H1 (cell line): ENCODE results near the gene PDZD2. TPM values are rescaled to one million over a fixed set of nuclear protein-coding genes. Genes with fewer than 3 reads are reported as not detected.

Experiments
- CTCF ChIA-PET: fragments of 300-600 bp; sonication (Branson Sonifier 250); formaldehyde crosslinking; loops from one replicate; lab custom pipeline; 2021; ENCODE audit not compliant: partially characterized antibody; lab: Charles Lee
- POLR2A ChIA-PET: fragments of 300-600 bp; sonication (Branson Sonifier 250); formaldehyde crosslinking; loops from one replicate; lab custom pipeline; 2021; ENCODE audit warnings: inconsistent platforms; ENCODE audit not compliant: partially characterized antibody; lab: Charles Lee
- DNase-seq, 2 experiments: peaks; one replicate each; pipeline versions ENCODE4 v3.0.0 to v3.0.0-alpha.2; 2010 to 2022; ENCODE audit warnings: low spot score in 2 of 2, low read depth in 1 of 2, mixed read lengths in 1 of 2
- FAIRE-seq: peaks from 2 replicates; lab custom pipeline; 2011; peaks lifted over from hg19 to GRCh38; lab: Jason Lieb, UNC
- H2AFZ ChIP-seq: 2 replicates; pipeline ENCODE4 v1.8.1; 2012; ENCODE audit warnings: low read length, inconsistent platforms
- H2AK5ac ChIP-seq: 2 replicates; pipeline ENCODE4 v1.6.1; 2013; ENCODE audit warnings: low read depth, low read length
- H2BK120ac ChIP-seq: replicated peaks from 2 replicates; pipeline ENCODE3; 2013; ENCODE audit warnings: low read depth, low read length, inconsistent platforms
- H2BK12ac ChIP-seq: 2 replicates; pipeline ENCODE4 v1.6.1; 2013; ENCODE audit warnings: low read depth, low read length
- H2BK15ac ChIP-seq: 2 replicates; pipeline ENCODE4 v1.6.1; 2013; ENCODE audit warnings: low read length
- H2BK20ac ChIP-seq: 2 replicates; pipeline ENCODE4 v1.6.1; 2013; ENCODE audit warnings: low read length
- H2BK5ac ChIP-seq: 2 replicates; pipeline ENCODE4 v1.6.1; 2013; ENCODE audit warnings: low read depth, low read length
- H3K14ac ChIP-seq: 2 replicates; pipeline ENCODE4 v1.6.1; 2013; ENCODE audit warnings: inconsistent platforms; ENCODE audit not compliant: insufficient read length
- H3K18ac ChIP-seq: 2 replicates; pipeline ENCODE4 v1.6.1; 2013; ENCODE audit warnings: low read length; ENCODE audit errors: extremely low read depth
- H3K23ac ChIP-seq: 2 replicates; pipeline ENCODE4 v1.6.1; 2013; ENCODE audit warnings: inconsistent platforms; ENCODE audit not compliant: insufficient read length
- H3K23me2 ChIP-seq: 2 replicates; pipeline ENCODE4 v1.6.1; 2013; ENCODE audit warnings: low read depth, low read length
- H3K27ac ChIP-seq: 2 replicates; pipeline ENCODE4 v1.6.1; 2011; ENCODE audit warnings: low read depth, low read length, inconsistent platforms
- H3K27me3 ChIP-seq, 4 experiments: replicated peaks in 1 of 4; 1 replicate in 1 of 4; 2 replicates in 3 of 4; pipeline versions ENCODE4 v1.6.1 to v1.8.1; 2011 to 2013; ENCODE audit warnings: low read length in 3 of 4, mild to moderate bottlenecking in 3 of 4, inconsistent platforms in 2 of 4, mixed read lengths in 2 of 4, moderate library complexity in 1 of 4; ENCODE audit not compliant: control insufficient read depth in 3 of 4, insufficient read depth in 3 of 4; ENCODE audit errors: extremely low read depth in 1 of 4
- H3K36me3 ChIP-seq, 4 experiments: 2 replicates each; pipeline versions ENCODE4 v1.6.1 to v1.8.1; 2011 to 2013; ENCODE audit warnings: mild to moderate bottlenecking in 4 of 4, low read length in 3 of 4, moderate library complexity in 2 of 4, control low read depth in 1 of 4, inconsistent platforms in 1 of 4; ENCODE audit not compliant: insufficient read depth in 4 of 4, control insufficient read depth in 2 of 4
- H3K4ac ChIP-seq: replicated peaks from 2 replicates; pipeline ENCODE3; 2013; ENCODE audit warnings: low read length, low read depth, mixed read lengths, inconsistent platforms; ENCODE audit not compliant: insufficient read length
- H3K4me1 ChIP-seq, 4 experiments: replicated peaks in 1 of 4; 1 replicate in 1 of 4; 2 replicates in 3 of 4; pipeline versions ENCODE4 v1.6.1 to v1.8.1; 2011 to 2013; ENCODE audit warnings: low read length in 3 of 4, inconsistent platforms in 2 of 4, mixed read lengths in 1 of 4; ENCODE audit not compliant: insufficient read depth in 4 of 4, control insufficient read depth in 3 of 4
- H3K4me2 ChIP-seq, 2 experiments: 2 replicates each; pipeline versions ENCODE4 v1.6.1 to v1.8.1; 2011 to 2013; ENCODE audit warnings: low read depth in 2 of 2, low read length in 2 of 2, control low read depth in 1 of 2, inconsistent platforms in 1 of 2, mild to moderate bottlenecking in 1 of 2; ENCODE audit not compliant: insufficient read depth in 1 of 2
- H3K4me3 ChIP-seq, 4 experiments: fragments of 200-600, 300-600 bp in 1 of 4; sonication (generic), shearing (Covaris generic), sonication (Bioruptor Twin) in 1 of 4; 2 replicates each; pipeline versions ENCODE4 v1.5.1 to v1.8.1; 2011 to 2016; ENCODE audit warnings: low read length in 4 of 4, low read depth in 3 of 4, control low read depth in 2 of 4, inconsistent platforms in 2 of 4, mild to moderate bottlenecking in 2 of 4, mixed read lengths in 1 of 4, moderate library complexity in 1 of 4; ENCODE audit not compliant: insufficient read depth in 2 of 4; ENCODE audit errors: extremely low read depth in 1 of 4
- H3K56ac ChIP-seq: replicated peaks from 2 replicates; pipeline ENCODE3; 2013; ENCODE audit warnings: low read depth, mild to moderate bottlenecking, mixed read lengths, low read length, inconsistent platforms; ENCODE audit not compliant: insufficient read length
- H3K79me1 ChIP-seq: 2 replicates; pipeline ENCODE4 v1.6.1; 2013; ENCODE audit warnings: low read depth, low read length, control low read depth
- H3K79me2 ChIP-seq, 2 experiments: 2 replicates each; pipeline versions ENCODE4 v1.6.1 to v1.8.1; 2012 to 2013; ENCODE audit warnings: low read length in 2 of 2, mild to moderate bottlenecking in 2 of 2, inconsistent platforms in 1 of 2; ENCODE audit not compliant: insufficient read depth in 2 of 2, control insufficient read depth in 1 of 2
- H3K9ac ChIP-seq, 4 experiments: replicated peaks in 1 of 4; 1 replicate in 1 of 4; 2 replicates in 3 of 4; pipeline versions ENCODE4 v1.6.1 to v1.8.1; 2011 to 2013; ENCODE audit warnings: low read depth in 3 of 4, low read length in 3 of 4, control low read depth in 2 of 4, mild to moderate bottlenecking in 2 of 4, moderate library complexity in 2 of 4, inconsistent platforms in 1 of 4; ENCODE audit errors: extremely low read depth in 1 of 4
- H3K9me3 ChIP-seq, 2 experiments: 2 replicates each; pipeline versions ENCODE4 v1.6.1 to v1.8.1; 2012 to 2013; ENCODE audit warnings: mild to moderate bottlenecking in 2 of 2, moderate library complexity in 2 of 2, control low read depth in 1 of 2, inconsistent platforms in 1 of 2, low read depth in 1 of 2, low read length in 1 of 2, mixed read lengths in 1 of 2; ENCODE audit not compliant: insufficient read depth in 2 of 2
- H4K20me1 ChIP-seq, 2 experiments: replicated peaks in 1 of 2; 2 replicates each; pipeline versions ENCODE3 to v1.8.1; 2011 to 2013; ENCODE audit warnings: inconsistent platforms in 2 of 2, low read length in 2 of 2, mild to moderate bottlenecking in 1 of 2; ENCODE audit not compliant: insufficient read depth in 2 of 2, control insufficient read depth in 1 of 2
- H4K5ac ChIP-seq: 2 replicates; pipeline ENCODE4 v1.6.1; 2013; ENCODE audit warnings: low read length, low read depth, mixed read lengths, inconsistent platforms; ENCODE audit not compliant: insufficient read length
- H4K8ac ChIP-seq: 2 replicates; pipeline ENCODE4 v1.8.0; 2013; ENCODE audit warnings: mild to moderate bottlenecking, moderate library complexity, low read length, inconsistent platforms; ENCODE audit not compliant: insufficient read depth; ENCODE audit errors: extremely low read depth
- H4K91ac ChIP-seq: replicated peaks from 2 replicates; pipeline ENCODE3; 2013; ENCODE audit warnings: low read length, mixed read lengths, inconsistent platforms; ENCODE audit not compliant: insufficient read length
- ATF3 ChIP-seq: IDR thresholded peaks from 2 replicates; pipeline ENCODE4 v1.6.1; 2011; ENCODE audit warnings: low read depth, mild to moderate bottlenecking, low read length; ENCODE audit not compliant: insufficient read depth
- BRCA1 ChIP-seq: IDR thresholded peaks from 2 replicates; pipeline ENCODE4 v1.6.1; 2012; ENCODE audit warnings: low read depth, low read length, improper control_type of control experiment
- CEBPB ChIP-seq: IDR thresholded peaks from 2 replicates; pipeline ENCODE4 v1.6.1; 2012; ENCODE audit warnings: low read depth, low read length
- KDM4A ChIP-seq: IDR thresholded peaks from one replicate; pipeline ENCODE4 v1.7.1; 2012; ENCODE audit warnings: low read depth, mild to moderate bottlenecking, moderate library complexity, low read length, inconsistent platforms; ENCODE audit not compliant: severe bottlenecking
- KDM5A ChIP-seq: fragments of 200-600 bp; IDR thresholded peaks from 2 replicates; pipeline ENCODE4 v1.7.1; 2012; ENCODE audit warnings: mild to moderate bottlenecking, low read length, inconsistent platforms, mixed read lengths
- MAFK ChIP-seq: IDR thresholded peaks from 2 replicates; pipeline ENCODE4 v1.6.1; 2012; ENCODE audit warnings: low read depth, mild to moderate bottlenecking, improper control_type of control experiment, low read length
- SIN3A ChIP-seq, 2 experiments: IDR thresholded peaks in 1 of 2; conservative IDR thresholded peaks in 1 of 2; 2 replicates each; pipeline ENCODE4 v1.6.1; 2011 to 2012; ENCODE audit warnings: low read length in 2 of 2, improper control_type of control experiment in 1 of 2, low read depth in 1 of 2, mild to moderate bottlenecking in 1 of 2
- TAF1 ChIP-seq: IDR thresholded peaks from 2 replicates; pipeline ENCODE4 v1.6.1; 2011; ENCODE audit warnings: mild to moderate bottlenecking, low read depth, low read length
- WGBS, 2 experiments: shearing (Covaris generic) in 1 of 2; methylation state at CpG; one replicate each; pipeline versions ENCODE4 v1.1.6 to v1.1.7; 2013 to 2015; ENCODE audit warnings: low lambda C conversion rate in 2 of 2, mixed read lengths in 2 of 2, inconsistent platforms in 1 of 2, low coverage in 1 of 2, missing lambda C conversion rate in 1 of 2; ENCODE audit not compliant: insufficient replicate concordance in 2 of 2, insufficient coverage in 1 of 2, insufficient read length in 1 of 2; ENCODE audit errors: extremely low coverage in 1 of 2, missing lambda C conversion rate in 1 of 2; 5-methylcytosine and 5-hydroxymethylcytosine counted together
- polyA plus RNA-seq, 7 experiments: library from polyadenylated mRNA; depleted of rRNA in 3 of 7; stranded (reverse) in 5 of 7; unstranded in 2 of 7; fragments of >200 nt in 5 of 7; fragments of 200-250 nt in 2 of 7; gene quantifications; 1 replicate in 5 of 7; 2 replicates in 1 of 7; 4 replicates in 1 of 7; pipeline versions ENCODE4 v1.2.1 to v1.2.3, GENCODE V29; 2011 to 2013; ENCODE audit warnings: missing spikeins in 2 of 7, mixed read lengths in 2 of 7
- total RNA-seq: library from RNA; stranded (reverse); fragmentation: NEBNext Ultra II Directional; extraction: Animal tissue kit (Norgen Biotek cat#: 25700); gene quantifications from 2 replicates; pipeline ENCODE4 v1.2.1, GENCODE V29; 2021

The PDZD2 gene
- total and polyA plus RNA-seq, 2 of the 8 experiments (the other 6 are each of a cell fraction or from before 2014, with no cell fraction given) = 1.2 to 6.8 TPM

DNA sequence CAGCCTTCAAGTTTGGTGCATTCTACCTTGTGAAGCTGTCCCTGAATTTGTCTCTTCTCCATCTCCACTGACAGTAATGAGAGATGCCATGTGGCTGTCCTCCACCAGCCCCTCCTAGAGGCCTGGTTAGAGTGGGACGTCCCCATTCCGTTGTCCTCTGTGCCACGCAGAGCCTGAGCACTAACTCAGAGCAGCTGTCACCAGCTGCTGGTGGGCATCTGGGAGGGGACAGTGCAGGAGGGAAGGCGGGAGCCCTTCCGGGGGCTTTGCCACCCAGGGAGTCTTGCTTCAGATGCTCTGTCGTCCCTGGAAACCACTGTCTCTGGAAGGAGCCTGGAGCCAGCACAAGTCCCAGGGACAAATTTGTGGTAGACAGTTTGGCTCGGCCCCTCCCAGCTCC lies 78.6 kb downstream of the PDZD2 start:
- Histone ChIP-seq H2AK5ac (no peak overlapping the region), H4K8ac (no peak overlapping the region), H3K56ac (no peak overlapping the region), H3K4me3 (no peak overlapping the region), H4K5ac (no peak overlapping the region), H3K79me2 (no peaks in the 10 kb centered on the region), H3K18ac (peak overlapping the region; percentile 6; the same call in 1 of the 2 replicates), H3K79me1 (no peaks in the 10 kb centered on the region), H3K9ac (no peak overlapping the region), H4K20me1 (no peaks in the 10 kb centered on the region), H3K4ac (no peak overlapping the region), H3K4me2 (no peak overlapping the region), H3K23me2 (no peaks in the 10 kb centered on the region), H3K23ac (no peak overlapping the region), H2BK20ac (no peak overlapping the region), H3K14ac (no peak overlapping the region), H2BK5ac (0 out of 2 replicates have a peak overlapping the region, but pooled peaks have one; percentile 29), H3K27ac (no peak overlapping the region), H2BK120ac (no peak overlapping the region), H3K4me1 (no peaks in the 10 kb centered on the region; a peak in 2 of 7 replicates), H2AFZ (no peak overlapping the region), H2BK12ac (no peak overlapping the region), H3K9me3 (no peaks in the 10 kb centered on the region), H3K27me3 (no peaks in the 10 kb centered on the region), H2BK15ac (peak overlapping the region; percentile 34; the same call in 1 of the 2 replicates), H4K91ac (no peak overlapping the region), H3K36me3 (no peaks in the 10 kb centered on the region)
- 86% methylated on average over 7 of the region's 7 CpGs; no CpG with 5 or more reads in 1 of the 2 experiments for WGBS, 2 experiments
- TF ChIP-seq KDM4A (no peak), ATF3 (no peak), CEBPB (no peak), SIN3A (conservative IDR thresholded peaks at IDR 0.05 in 1 of 2, IDR thresholded peaks at IDR 0.05 in 1 of 2; ENCODE audit: low read depth in 1 of 2, low read length in 2 of 2) (no peak), BRCA1 (no peak), KDM5A (no peak), TAF1 (no peak), MAFK (no peak)
- CTCF ChIA-PET = interaction anchor here (1.2 kb wide), 1 partner anchor 36 kb away, joined by 5 read pairs; no protein-coding TSS in a partner anchor
- DNase-seq (no peak), FAIRE-seq (no peak)
- POLR2A ChIA-PET = no interaction called here
